Peyer's patch (tissue), 4 donors: ENCODE data around the gene VEGFA.

Source experiments
- POLR2A ChIP-seq, 2 donors: fragments of 450-650 bp; IDR thresholded peaks; one replicate each; pipeline ENCODE4 v1.5.1; 2017; ENCODE audit warnings: antibody characterized with exemption in 2 of 2, mild to moderate bottlenecking in 2 of 2, moderate library complexity in 2 of 2
- TF ChIP-seq, protein P1 (sequence below), 6 experiments: fragments of 450-650 bp in 4 of 6; fragments of 200-600 bp in 2 of 6; sonication (generic) in 1 of 6; IDR thresholded peaks; one replicate each; pipeline ENCODE4 v1.5.1; 2017 to 2019; ENCODE audit warnings: antibody characterized with exemption in 6 of 6, mild to moderate bottlenecking in 3 of 6, moderate library complexity in 1 of 6

GRCh38 chr6:43738877-43739641 is 31.0 kb upstream of the VEGFA start:
- TF ChIP-seq, protein P1, sequence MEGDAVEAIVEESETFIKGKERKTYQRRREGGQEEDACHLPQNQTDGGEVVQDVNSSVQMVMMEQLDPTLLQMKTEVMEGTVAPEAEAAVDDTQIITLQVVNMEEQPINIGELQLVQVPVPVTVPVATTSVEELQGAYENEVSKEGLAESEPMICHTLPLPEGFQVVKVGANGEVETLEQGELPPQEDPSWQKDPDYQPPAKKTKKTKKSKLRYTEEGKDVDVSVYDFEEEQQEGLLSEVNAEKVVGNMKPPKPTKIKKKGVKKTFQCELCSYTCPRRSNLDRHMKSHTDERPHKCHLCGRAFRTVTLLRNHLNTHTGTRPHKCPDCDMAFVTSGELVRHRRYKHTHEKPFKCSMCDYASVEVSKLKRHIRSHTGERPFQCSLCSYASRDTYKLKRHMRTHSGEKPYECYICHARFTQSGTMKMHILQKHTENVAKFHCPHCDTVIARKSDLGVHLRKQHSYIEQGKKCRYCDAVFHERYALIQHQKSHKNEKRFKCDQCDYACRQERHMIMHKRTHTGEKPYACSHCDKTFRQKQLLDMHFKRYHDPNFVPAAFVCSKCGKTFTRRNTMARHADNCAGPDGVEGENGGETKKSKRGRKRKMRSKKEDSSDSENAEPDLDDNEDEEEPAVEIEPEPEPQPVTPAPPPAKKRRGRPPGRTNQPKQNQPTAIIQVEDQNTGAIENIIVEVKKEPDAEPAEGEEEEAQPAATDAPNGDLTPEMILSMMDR (IDR thresholded peaks at IDR 0.05), result no peak
- no peak for TF ChIP-seq POLR2A (IDR thresholded peaks at IDR 0.05)
